NCI-H2081 (cell line): ENCODE results near the gene VNN1.
A peak's percentile ranks its signal among the peaks of the same experiment; 100 is the strongest.

Source experiments
- DNase-seq, 2 experiments: peaks; one replicate each; lab custom pipeline; 2025; lab: John Stamatoyannopoulos, UW

Gene VNN1, protein sequence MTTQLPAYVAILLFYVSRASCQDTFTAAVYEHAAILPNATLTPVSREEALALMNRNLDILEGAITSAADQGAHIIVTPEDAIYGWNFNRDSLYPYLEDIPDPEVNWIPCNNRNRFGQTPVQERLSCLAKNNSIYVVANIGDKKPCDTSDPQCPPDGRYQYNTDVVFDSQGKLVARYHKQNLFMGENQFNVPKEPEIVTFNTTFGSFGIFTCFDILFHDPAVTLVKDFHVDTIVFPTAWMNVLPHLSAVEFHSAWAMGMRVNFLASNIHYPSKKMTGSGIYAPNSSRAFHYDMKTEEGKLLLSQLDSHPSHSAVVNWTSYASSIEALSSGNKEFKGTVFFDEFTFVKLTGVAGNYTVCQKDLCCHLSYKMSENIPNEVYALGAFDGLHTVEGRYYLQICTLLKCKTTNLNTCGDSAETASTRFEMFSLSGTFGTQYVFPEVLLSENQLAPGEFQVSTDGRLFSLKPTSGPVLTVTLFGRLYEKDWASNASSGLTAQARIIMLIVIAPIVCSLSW

DNA sequence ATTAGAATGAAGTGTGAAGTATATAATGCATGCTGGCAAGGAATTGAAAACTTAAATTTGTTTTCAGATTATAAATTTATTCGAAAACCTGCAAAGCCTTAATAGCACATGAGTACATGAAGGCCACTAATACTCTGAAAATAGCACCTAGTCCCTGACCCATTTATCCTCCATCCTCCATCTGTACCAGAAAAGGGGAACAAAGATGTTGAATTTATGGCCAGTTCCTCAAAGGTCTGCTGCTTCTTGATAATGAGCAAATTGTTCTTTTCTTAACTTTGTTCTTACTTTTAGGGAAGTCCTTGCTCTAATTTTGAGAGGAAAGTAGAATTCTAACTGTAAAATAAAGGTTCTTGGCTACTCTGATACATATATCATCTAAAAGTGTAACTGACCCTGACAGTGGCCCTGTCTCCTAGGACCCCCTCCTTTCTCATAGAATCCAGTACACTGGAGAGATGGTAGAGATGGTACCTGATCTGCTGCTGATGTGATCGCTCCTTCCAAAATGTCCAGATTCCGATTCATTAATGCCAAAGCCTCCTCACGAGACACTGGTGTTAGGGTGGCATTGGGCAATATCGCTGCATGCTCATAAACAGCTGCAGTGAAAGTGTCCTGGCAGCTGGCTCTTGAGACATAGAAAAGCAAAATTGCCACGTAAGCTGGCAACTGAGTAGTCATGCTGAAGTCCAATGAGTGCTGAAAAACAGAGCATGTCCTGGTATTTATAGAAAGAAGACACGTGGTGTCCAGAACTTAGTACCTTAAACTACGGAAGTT is at the start of gene VNN1:
VNN1 (minus strand) TSS at position 704 of the 783 bp plus-strand sequence; CDS start at position 684, 20 bp downstream.
- no peak for DNase-seq

DNA sequence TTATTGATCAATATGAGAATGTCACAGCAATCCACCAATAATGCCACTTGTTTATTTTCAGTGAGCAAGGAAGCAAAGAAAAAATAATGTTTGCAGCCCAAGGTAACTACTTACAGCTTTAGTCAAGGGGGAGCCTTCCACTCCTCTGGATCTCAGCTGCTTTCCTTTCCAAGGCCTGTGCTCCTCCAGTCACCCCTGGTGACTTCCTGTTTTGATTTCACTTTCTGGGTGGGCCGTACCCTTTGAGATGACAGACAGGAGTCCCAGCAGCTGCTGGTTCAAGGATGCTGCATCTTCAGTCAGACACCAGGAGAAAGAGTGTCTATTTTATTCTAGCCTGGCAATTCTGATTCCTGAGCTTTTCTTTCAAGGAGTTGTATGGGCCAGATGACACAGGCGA is 49.4 kb upstream of the VNN1 start:
- DNase-seq = no peak

DNA sequence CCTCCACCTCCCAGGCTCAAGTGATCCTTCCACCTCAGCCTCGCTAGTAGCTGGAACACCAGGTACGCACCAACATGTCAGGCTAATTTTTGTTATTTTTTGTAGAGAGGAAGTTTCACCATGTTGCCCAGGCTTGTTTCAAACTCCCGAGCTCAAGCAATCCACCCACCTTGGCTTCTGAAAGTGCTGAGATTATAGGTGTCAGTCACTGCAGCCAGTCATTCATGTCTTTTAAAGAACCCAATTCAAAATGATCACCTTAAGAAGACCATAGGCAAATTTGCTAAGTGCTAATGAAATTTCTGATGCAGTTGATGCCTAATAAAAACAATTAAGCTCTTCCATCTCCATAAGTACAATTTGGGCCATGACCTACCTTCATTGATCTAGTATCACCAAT is 46.4 kb upstream of the VNN1 start:
- DNase-seq = no peak

DNA sequence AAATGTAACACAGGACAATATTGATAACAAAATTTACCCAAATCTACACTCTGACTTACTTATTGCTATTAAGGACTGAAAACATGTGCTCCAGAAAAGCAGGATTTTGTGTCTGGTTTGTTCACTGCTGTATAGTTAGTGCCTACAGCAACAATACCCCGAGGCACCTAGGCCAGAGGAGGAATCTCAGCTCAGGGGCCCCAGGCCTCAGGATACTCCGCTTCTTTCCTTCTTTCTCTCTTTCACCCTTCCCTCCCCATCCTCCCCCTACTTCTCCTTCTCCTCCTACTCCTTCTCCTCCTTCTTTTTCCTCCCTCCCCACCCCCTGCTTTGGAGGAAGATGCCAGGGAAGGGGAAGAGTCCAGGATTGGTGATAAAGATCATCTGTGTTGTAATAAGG is 44.8 kb upstream of the VNN1 start:
- no peak for DNase-seq

DNA sequence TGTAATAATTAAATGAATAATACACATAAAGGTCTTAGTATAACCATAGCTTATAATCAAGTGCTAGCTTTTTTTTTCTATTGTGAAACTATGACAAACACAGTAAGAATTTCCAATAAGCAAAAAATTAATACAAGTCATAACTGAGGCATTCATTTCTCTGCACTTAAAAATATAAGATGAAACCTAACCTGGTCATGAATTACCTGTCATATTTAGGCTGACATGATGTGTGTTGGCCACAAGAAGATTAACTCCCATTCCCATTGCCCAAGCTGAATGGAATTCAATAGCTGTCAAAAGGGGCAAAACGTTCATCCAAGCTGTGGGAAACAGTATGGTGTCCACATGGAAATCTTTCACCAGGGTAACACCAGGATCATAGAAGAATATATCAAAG is 38.4 kb upstream of the VNN1 start:
- no peak for DNase-seq

- DNase-seq = no peak
Observed at GRCh38 chr6:132751828-132752227, 38.0 kb upstream of the VNN1 start.

GRCh38 chr6:132751306-132751705 is 37.5 kb upstream of the VNN1 start:
- no peak for DNase-seq

- DNase-seq = no peak
Observed at GRCh38 chr6:132750455-132751248, 36.8 kb upstream of the VNN1 start.

GRCh38 chr6:132749111-132749510 is 35.3 kb upstream of the VNN1 start:
- DNase-seq = no peak

DNA sequence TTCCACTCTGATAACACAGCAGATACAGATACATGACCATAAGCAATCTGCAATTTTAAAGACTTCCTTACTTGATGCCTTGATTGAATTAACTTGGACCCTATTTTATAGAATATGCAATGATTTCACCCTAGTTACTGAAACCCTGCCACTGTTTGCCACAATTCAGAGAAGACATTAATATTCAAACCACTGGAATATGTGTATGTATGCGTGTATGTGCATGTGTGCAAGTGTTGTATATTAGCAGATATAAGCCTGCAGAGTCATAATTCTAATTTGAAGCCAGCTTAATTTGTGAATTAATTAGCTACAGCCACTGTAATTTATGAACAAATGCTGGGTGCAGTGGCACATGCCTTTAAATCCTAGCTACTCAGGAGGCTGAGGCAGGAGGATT is 34.6 kb upstream of the VNN1 start:
- no peak for DNase-seq

- DNase-seq = no peak
Observed at GRCh38 chr6:132746048-132746447, 32.2 kb upstream of the VNN1 start.

DNA sequence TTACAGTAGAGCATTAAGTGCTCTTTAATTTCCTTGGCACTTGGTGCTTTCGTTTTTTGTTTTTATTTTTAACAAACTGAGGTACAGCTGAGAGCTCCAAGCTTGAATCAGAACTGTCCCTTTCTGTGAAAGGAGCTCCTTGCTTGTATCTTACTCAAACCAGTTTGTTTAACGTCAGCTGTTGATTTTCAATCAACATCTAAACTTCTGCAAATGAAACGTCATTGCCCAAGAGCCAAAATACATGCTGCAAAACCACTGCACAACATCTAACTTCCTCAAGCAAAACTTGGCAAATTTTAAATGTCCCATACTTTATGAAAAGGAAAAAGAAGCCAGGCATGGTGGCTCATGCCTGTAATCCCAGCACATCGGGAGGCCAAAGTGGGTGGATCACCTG is 28.6 kb upstream of the VNN1 start:
- no peak for DNase-seq

DNA sequence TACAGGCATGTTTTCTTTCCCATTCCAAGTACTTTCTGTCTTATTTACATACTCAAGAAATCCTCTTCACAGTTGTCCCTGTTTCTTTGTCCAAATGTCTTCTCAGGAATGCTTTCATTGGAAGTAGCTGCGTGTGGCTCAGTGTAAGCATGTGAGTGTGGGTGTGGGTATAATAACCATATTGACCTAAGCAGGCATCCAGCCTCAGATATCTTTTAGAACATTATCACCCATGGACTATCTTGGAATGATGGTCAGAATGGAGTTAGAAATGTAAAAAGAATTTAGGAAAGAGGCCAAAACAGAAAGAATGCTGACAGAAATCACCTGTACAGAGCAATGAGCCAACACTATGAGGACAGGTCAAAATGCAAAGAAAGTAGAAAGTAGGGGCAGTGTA is 27.4 kb upstream of the VNN1 start:
- no peak for DNase-seq

DNA sequence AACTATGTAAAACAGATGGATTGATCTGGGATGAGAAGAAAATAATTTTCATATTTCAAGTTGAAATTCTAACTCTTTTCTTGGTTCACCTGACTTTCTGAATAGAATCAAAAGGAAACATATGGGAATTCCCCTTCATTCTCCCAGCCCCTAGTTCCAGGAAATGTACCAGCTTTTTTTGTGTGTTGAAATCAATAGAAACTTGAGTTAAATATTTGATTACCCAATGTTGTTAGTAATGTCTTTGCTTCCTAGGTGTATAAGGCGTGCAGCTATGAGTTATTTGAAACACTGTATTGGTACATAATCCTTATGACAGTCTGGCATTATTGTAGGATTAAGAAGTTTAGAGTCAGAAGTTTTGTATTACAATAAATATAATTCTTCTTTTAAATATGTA is 22.4 kb upstream of the VNN1 start:
- DNase-seq = no peak

- DNase-seq = peak in 1 of 2 experiments; percentile 12
Observed at GRCh38 chr6:132734694-132735236, 20.9 kb upstream of the VNN1 start.

DNA sequence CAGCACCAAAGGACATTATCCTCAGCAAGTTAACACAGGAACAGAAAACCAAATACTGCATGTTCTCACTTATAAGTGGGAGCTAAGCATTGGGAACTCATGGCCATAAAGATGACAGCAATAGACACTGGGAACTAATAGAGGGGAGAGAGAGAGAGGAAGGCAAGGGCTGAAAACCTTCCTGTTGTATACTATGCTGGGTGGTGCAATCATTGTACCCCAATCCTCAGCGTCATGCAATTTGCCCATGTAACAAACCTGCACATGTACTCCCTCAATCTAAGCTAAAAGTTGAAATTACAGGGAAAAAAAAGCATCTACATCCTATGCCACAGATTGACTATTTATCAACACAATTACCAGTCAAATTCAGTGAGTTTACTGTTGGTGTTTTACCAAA is 20.0 kb upstream of the VNN1 start:
- DNase-seq = no peak

- no peak for DNase-seq
Observed at GRCh38 chr6:132733283-132733682, 19.4 kb upstream of the VNN1 start.

DNA sequence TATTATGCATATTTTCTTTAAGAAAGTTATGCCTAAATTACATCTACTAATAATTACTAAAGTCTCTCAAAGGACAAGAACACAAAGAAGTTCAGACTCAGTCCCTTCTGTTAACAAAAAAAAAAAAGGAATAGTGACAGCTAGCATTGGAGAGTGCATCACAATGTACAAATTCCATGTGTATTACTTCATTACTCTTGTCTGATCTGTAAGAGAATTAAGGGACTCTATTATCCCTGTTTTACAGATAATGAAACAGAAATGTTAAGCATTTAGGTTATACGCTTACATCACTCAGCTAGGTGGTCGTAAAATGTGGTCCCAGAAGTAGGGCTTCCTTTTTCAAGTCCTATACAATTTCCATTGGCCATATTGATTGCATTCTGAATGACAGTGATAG is 17.2 kb upstream of the VNN1 start:
- no peak for DNase-seq

GRCh38 chr6:132730560-132730959 is 16.7 kb upstream of the VNN1 start:
- no peak for DNase-seq

DNA sequence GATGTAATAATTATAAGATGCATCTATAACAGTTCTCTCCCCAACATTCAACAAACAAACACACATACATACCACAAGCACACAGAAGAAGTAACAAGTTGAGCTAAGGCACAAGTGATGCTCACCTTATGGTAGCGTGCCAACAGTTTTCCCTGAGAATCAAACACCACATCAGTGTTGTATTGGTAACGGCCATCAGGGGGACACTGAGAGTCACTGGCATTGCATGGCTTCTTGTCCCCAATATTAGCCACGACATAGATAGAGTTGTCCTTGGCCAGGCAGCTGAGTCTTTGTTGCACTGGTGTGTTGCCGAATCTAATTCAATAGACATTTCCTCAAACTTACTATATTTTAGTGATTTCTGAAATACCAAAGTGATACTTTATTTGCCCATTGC is 14.8 kb upstream of the VNN1 start:
- DNase-seq = no peak

- DNase-seq = no peak
Observed at GRCh38 chr6:132726608-132726975, 12.7 kb upstream of the VNN1 start.

DNA sequence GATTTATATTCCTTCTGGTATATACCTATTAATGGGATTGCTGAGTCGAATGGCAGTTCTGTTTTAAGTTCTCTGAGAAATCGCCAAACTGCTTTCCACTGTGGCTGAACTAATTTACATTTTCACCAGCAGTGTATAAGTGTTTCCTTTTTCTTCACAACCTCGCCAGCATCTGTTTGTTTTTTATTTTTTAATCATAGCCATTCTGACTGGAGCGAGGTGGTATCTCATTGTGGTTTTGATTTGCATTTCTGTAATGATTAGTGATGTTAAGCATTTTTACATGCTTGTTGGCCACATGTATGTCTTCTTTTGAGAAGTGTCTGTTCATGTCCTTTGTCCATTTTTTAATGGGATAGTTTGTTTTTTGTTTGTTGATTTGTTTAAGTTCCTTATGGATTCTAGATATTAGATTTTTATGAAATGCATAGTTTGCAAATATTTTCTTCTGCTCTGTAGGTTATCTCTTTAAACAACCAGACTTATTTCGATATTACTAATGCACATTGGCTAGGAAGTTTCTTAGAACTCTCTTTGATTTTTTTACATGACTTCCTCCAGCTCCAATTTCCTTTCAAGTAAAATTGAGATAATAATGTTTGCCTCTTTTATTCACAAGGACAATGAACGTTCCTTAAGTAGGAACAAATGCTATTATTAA is 12.2 kb upstream of the VNN1 start:
- DNase-seq = no peak
